ENCODE results near the gene DTNBP1.

DTNBP1 gene

DNA sequence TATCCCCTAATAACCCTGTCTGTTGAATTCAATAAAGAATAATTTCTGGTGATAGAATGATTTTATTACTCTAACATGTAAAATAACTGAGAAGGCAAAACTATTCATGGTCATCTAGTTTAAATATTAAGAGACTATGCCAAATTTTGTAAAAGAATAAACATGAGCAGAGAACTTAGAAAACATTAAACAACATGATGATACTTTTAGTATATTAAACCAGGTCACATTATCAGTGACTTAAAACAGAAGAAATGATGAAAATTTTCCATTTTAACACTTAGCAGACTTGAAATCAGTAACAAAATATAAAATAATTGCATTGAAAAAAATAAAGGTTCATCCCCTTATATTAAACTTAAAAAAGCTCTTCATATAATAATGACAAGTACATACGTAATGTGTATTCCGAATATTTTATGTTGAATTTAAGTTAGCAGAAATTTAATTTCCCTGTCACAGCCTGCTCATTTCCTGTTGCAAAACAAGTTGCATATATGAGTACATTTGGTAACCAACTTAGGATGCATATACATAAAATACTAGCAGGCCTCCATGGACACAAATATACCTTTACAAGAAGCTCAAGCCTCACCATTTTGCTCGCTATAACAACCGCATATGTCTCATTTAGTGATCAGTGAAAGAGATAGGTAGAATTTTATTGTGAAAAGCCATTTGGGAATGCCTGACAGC is 40.6 kb downstream of the DTNBP1 start:
- no peak for DNase-seq

DNA sequence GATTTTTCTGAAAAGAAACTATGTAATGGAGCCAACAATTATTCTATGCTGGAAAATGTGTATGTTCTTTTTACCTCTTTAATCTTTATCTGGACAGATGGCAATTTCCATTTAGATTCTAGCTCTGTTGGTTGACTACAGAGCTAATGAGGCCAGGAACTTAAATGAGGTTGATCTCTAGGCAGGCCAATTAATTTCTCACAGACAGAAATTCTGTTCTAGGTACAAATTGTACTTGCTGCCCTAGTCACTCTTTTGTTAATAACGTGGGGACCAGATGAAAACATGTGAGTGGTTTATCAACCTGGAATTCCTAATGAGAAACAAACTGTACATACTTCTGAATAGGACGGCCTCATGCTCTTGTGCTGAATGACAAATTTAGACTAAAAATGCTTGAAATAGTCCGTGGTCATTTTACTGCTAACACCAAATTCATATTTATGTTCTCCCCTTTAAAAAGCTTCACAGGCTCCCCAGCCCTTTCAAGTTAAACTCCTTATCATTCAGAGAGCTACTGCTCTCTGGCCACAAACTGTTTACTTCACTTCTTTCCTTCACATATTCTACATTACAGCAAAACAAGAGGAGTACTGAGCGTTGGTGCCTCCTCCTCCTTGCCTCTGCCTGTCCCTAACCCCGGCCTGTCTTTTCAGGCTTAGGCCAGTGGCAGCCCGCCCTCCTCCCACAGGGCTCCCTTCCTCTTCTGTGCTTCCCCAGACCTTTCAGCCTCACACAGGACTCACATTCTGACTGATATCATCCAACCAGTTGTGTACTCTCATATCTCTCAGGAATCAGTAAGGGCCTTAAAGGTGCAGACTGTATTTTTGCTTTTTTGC is 41.4 kb downstream of the DTNBP1 start:
- no peak for DNase-seq

DNA sequence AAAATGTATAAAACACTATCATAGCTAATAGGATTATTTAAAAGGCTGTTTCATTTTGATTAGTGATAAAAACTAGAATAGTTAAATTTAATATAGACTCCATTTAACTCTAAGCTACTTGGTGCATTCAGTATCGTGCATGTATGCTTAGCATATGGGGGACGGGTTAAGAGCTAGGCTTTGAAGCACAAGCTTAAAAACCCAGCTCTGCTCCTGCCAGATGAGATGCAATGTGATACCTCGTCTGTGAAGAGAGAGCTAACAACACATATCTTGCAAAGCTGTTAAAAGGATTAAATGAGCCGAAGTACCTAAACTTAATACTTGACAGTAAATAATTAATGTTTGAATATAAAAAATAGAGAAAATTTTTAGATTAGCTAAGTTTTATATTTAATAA is 42.2 kb downstream of the DTNBP1 start:
- no peak for DNase-seq

GRCh38 chr6:15619330-15619729 is 43.5 kb downstream of the DTNBP1 start:
- no peak for DNase-seq

GRCh38 chr6:15618685-15619084 is 44.1 kb downstream of the DTNBP1 start:
- DNase-seq: no peak

DNA sequence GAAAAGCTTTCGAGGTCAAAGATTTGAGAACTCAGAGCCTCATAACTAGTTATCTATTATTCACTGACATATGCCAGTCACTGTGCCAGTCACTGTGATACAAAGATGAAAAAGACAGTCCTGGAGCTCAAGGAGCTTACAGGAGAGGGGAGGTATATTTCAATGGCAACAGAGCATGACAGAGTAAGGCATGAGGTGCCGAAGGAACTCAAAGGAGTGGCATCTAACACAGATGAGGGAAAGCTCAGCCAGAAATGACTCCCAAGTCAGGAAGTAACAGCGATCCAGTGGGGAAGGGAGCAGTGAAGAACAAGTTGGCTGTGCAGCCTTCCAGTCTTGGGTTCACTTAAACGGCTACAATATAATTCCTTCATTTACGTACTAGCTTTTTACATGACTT is 46.6 kb downstream of the DTNBP1 start:
- no peak for DNase-seq

GRCh38 chr6:15615802-15616201 is 47.0 kb downstream of the DTNBP1 start:
- no peak for DNase-seq

DNA sequence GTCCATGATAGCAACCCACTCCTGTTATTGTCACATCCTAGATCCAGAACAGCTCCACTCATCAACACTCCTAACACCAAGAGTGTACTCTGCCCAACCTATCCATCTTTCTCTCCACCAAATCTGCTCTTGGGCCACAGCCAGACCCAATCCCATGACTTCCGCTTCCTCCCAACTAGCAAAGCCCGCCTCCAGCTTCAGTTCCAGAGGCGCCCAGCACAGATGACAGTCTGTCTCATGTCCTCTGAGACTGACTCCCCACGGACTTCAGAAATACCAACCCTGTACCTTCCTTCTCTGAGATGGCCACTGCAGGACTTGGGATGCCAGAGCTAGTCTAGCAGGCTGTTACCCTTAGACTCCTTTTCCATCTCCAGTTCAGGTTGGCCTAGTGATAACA is 48.6 kb downstream of the DTNBP1 start:
- DNase-seq: no peak

- no peak for DNase-seq
Observed at GRCh38 chr6:15608396-15608795, 54.4 kb downstream of the DTNBP1 start.

DNA sequence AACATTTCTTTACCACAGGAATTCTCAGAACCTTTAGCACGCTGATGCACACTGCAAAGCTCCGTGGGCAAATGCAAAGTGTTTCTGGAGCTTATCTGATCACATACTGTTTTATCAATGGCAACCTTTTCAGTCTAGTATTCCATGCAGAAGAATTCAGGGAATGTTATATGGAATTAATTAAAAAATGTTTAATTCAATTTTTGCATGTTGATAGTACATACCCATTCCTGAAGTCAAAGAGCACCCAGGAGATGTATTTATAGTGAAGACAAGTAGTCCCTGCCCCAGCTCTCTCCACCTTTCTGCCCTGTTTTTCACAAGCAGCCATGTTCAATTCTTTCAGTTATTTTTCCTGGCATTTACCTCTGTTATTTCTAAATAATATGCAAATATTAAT is 55.2 kb downstream of the DTNBP1 start:
- DNase-seq: no peak

- DNase-seq: no peak
Observed at GRCh38 chr6:15606347-15606746, 56.5 kb downstream of the DTNBP1 start.

DNA sequence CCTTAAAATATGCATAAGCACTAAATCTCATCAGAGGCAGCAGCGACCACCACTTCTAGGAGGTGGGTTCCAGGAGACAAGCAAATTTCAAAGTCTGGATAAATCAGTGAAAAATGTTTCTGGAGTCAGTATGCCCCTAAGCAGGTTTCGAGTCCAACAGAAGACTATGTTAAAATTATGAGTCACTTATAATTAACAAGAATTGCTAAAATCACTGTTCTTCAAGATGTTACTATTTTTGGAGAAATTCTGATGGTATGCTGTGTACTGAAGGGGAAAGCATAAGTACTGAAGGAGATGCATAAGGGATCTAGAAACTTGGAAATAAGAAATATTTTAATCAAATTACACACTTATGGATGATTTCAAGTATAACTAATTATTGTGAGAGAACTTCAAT is 58.0 kb downstream of the DTNBP1 start:
- DNase-seq: no peak

GRCh38 chr6:15602154-15602553 is 60.7 kb downstream of the DTNBP1 start:
- no peak for DNase-seq

GRCh38 chr6:15598273-15598798 is 64.5 kb downstream of the DTNBP1 start:
- no peak for DNase-seq

DNA sequence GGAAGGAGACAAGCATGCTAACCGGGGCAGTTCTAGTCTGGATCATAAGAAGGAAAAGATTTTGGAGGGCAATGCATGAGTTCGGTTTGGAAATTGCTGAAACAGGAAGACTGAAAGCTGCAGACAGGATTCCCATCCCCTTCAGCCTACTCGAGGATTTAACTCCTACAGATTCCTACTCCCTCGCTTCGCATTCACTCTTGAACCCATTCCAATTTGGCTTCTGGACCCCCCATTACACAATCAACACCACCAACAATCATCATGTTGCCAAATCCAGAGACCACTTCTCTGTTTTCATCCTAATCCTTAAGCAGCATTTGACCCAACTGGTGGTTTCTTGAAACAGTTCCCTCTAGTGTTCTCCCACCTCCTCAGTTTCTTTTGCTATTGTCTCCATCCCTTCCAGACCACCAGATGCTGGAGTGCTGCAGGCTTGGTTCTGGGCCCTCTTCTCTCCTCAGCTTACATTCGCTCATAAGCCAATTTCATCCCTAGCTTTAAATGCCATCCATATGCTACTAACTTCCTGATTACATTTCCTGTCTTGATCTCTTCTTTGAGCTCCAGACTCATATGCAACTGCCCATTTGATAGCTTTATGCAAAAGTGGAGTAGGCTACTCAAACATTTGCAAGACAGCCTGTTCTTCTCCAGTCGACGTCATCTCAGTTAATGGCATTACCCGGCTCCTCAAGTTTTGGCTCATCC is 66.5 kb downstream of the DTNBP1 start:
- no peak for DNase-seq

DNA sequence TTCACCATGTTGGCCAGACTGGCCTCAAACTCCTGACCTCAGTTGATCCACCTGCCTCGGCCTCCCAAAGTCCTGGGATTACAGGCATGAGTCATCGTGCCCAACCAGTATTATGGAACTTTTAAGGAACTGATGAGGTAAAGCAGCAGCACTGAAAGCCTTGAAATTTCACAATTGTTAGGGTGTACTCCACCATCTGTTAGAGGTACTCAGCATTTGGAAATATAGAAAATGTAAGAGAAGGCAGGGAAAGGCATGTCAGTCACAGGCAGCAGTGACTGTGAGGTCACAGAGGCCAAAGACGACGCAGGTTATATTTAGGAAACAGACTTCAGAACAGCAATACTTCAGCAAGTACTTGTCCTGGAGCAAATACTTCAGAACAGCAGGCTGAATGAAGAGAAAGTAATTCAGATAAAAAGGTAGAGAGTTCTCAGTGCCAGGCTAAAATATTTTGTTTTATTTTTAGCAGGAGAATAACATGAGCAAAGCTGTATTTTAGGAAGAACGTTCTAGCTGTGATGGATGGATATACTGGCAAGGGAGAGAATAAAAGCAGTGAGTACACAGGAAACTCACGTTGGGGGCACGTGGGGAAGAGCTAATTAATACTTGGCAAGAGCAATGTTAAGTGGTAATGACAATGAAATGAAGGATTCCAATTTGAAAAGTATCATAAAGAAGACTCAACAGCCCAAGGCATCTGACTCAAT is 67.2 kb downstream of the DTNBP1 start:
- DNase-seq: no peak

- DNase-seq: no peak
Observed at GRCh38 chr6:15594512-15595259, 68.1 kb downstream of the DTNBP1 start.

GRCh38 chr6:15593798-15594197 is 69.0 kb downstream of the DTNBP1 start:
- no peak for DNase-seq

DNA sequence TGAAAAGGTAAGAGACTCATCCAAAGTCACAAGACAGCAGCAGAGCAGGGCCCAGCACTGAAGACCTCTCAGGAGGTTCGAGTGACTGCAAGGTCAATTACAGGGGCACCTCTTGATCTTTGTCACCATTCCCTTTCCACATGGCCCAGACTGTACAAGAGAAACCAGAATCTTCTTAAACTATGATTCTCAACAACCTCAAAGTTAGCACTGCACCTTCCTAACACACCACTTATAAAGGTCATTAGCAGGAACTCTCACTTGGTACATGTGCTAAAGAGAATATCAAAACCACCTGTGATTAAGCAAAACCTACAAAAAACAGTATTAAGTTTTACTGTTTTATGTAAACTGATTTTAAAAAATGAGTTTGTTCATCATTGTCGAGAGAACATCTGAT is 70.2 kb downstream of the DTNBP1 start:
- DNase-seq: no peak

- DNase-seq: no peak
Observed at GRCh38 chr6:15588971-15589634, 73.7 kb downstream of the DTNBP1 start.

- no peak for DNase-seq
Observed at GRCh38 chr6:15586503-15586902, 76.3 kb downstream of the DTNBP1 start.
